HG03521 (cell line): ENCODE measurements around the gene DGLUCY.
"Not testable (repeated sequence)": the region's sequence is repeated elsewhere in the genome, so short reads cannot be mapped to it uniquely, and the experiment has no call there.

Source experiments
- ATAC-seq: cut with Tn5 transposase; IDR thresholded peaks from one replicate; pipeline ENCODE4 v1.9.1; 2021; ENCODE audit warnings: mild to moderate bottlenecking, moderate library complexity; ENCODE audit not compliant: unreplicated experiment

The DGLUCY gene

GRCh38 chr14:91255026-91255695 lies 141.3 kb downstream of the DGLUCY start:
- ATAC-seq, result no peak

GRCh38 chr14:91256661-91257060 lies 142.8 kb downstream of the DGLUCY start:
- no peak for ATAC-seq

DNA sequence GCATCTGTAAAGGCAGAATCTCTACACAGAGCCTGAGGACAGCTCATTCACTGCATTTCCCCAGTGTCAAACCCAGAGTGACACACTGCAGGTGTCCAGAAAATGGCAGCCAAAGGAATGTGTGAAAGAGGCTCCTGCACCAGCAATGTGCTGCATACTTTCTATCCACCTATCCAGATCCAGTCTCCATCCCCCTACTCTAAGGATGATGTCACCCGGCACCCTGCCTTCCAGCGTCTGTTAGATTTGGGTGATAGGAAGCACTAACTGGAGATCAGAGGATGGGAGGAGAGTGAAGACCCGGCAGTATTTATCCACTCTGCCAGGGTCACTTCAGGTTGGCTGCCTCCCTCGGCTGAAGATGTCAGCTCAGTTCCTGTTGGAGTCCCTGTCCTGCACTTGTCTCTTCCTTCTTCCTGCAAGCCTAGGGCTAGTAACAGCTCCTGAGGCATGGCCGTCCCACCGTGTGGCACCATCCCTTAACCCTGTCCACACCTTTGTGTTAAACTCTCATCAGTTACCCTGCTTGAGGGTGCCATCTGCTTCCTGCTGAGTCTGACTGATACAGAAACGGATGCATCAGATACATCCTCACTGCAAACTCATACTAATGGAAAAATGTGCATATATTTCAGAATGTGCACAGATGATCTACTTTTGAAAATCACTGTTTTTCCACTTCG lies 143.6 kb downstream of the DGLUCY start:
- no peak for ATAC-seq

GRCh38 chr14:91258011-91258618 lies 144.2 kb downstream of the DGLUCY start:
- ATAC-seq, result no peak

- no peak for ATAC-seq
These were observed 145.0 kb downstream of the DGLUCY start for GRCh38 chr14:91258876-91259275.

- ATAC-seq, result no peak
These were observed 147.2 kb downstream of the DGLUCY start for GRCh38 chr14:91261115-91261514.

DNA sequence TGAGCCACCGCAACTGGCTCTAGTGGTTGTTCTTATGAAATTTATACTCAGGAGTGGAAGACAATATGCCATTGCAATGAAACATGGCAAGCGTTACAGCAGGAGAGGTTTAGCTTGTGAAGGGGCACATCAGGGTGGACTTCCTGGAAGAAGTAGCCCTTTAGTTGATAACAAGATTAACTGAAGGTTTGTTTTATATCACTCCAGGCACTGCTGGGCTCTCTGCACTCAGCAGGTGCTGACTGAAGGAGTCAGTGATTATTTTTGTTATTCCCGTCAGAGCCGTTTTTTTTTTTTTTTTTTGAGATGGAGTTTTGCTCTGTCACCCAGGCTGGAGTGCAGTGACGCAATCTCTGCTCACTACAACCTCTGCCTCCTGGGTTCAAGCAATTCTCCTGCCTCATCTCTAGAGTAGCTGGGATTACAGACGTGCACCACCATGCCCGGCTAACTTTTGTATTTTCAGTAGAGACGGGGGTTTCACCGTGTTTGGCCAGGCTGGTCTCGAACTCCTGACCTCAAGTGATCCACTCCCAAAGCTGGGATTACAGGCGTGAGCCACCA lies 148.2 kb downstream of the DGLUCY start:
- ATAC-seq, result no peak

- no peak for ATAC-seq
These were observed 149.5 kb downstream of the DGLUCY start for GRCh38 chr14:91263329-91263728.

DNA sequence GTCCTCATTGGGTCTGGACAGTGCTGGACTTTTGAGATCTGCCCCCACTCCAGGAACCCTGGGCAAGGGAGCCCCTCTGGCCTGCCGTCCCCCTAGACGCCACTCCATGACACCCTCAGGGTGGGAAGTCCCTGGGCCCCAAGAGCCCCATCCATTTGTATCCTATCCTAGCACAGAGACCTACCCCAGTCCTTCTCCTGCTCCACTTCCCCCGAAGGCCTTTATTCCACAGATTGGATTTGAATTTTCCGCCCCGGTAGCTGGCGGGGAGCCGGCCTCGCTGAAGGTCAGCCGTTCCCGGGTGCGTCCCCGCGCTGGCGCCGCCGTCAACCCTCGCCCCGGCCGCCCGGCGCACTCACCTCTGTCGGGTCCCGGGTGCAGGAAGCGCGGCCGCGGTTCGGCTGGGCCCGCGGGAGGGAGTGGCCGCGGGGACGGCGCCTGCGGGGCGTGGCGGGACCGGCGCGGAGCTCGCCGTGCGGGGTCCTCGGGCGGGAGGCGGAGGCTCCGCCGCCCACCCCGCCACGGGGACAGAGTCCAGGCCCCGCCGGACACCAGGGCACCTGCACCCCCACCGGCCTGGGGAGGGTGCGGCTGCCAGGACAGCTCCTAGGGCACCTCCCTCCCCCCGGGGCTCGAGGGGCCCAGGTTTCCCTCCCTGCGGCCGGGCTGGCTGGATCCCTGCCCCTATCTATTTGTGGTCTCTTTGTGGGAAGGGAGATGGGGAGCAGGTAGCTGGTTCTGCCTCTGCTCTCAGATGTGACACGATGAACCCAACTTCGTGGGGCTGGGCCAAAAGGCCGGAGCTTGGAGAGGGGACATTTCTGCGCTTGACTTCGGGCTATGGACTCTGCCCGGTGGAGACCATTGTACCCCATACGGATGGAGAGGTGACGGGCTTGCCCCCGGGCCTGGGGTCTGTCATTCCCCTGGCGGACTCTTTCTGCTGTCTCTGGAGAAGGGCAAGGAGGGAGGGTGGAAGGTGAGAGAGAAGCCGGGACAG lies 150.6 kb downstream of the DGLUCY start:
- ATAC-seq, result no peak

GRCh38 chr14:91265404-91265803 lies 151.5 kb downstream of the DGLUCY start:
- no peak for ATAC-seq

DNA sequence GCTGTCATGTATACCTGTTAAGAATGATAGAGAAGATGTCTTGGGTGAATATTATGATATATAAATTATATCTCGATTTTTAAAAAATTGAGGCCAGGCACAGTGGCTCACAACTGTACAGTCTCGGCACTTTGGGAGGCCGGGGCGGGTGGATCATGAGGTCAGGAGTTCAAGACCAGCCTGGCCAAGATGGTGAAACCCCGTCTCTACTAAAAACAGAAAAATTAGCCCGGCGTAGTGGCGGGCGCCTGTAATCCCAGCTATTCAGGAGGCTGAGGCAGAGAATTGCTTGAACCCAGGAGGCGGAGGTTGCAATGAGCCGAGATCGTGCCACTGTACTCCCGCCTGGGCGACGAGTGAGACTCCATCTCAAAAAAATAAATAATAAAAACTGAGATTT lies 152.4 kb downstream of the DGLUCY start:
- ATAC-seq, result not testable (repeated sequence)

DNA sequence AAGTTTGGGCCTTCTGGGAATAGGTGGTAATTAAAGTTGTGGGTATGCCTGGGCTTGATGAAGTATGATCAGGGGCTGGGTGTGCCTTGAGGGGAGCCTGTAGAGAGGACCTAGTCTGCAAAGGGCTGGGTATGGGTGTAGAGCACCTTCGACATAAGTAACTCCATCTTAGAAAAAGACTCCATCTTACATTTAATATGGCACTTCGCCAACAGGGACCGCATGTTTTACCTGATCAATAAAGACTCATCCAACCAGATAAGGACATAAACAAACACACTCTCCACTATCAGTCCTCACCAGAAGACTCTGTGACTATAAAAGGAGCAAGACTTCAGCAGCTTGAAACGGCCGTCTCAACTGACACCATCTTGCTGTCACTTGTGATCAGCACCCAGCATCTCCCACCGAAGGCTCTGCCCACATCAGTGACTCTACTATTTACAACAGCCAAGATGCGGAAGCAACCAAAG lies 154.1 kb downstream of the DGLUCY start:
- no peak for ATAC-seq

DNA sequence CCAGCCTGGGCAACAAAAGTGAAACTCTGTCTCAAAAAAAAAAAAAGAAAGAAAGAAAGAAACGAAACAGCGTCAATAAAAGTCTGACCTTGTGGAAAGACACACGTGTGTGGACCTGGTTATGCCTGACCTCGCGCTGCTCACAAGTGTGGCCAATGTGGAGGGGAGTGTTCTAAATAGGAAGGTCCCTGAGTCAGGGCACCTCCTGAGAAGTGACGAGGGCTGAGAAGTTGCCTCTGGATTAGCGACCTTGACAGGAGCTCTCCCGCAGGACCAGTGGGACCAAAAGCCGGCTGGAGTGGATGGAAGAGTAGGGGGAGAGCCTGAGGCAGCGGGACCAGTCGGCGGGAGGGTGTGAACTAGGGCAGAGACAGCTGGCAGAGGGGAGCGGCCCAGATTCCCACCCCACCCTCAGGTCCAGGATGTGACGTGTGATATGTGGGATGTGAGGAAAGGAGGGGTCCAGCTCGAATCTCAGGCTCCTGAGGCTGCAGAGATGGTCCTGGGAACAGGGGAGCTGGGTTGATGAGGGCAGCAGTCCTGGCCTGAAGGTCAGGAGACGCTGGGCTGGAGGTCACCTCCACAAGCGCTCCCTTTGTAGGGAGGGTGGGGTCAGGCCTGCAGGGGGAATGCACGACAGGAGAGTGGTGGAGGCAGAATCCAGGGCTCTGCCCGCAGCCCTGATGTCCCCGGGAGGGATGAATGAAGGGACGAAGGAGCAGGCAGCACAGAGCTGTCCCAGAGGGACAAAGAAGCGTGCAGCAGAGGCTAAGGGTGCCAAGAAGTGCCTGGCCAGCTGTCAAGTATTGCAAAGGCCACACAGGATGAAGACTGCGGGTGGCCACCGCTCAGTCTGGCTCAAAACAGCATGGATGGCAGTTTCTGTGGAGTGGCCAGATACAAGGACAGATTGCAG lies 155.5 kb downstream of the DGLUCY start:
- ATAC-seq, result no peak

GRCh38 chr14:91270188-91270587 lies 156.3 kb downstream of the DGLUCY start:
- ATAC-seq, result no peak

GRCh38 chr14:91270619-91271018 lies 156.7 kb downstream of the DGLUCY start:
- ATAC-seq, result no peak

GRCh38 chr14:91271639-91272038 lies 157.8 kb downstream of the DGLUCY start:
- no peak for ATAC-seq

DNA sequence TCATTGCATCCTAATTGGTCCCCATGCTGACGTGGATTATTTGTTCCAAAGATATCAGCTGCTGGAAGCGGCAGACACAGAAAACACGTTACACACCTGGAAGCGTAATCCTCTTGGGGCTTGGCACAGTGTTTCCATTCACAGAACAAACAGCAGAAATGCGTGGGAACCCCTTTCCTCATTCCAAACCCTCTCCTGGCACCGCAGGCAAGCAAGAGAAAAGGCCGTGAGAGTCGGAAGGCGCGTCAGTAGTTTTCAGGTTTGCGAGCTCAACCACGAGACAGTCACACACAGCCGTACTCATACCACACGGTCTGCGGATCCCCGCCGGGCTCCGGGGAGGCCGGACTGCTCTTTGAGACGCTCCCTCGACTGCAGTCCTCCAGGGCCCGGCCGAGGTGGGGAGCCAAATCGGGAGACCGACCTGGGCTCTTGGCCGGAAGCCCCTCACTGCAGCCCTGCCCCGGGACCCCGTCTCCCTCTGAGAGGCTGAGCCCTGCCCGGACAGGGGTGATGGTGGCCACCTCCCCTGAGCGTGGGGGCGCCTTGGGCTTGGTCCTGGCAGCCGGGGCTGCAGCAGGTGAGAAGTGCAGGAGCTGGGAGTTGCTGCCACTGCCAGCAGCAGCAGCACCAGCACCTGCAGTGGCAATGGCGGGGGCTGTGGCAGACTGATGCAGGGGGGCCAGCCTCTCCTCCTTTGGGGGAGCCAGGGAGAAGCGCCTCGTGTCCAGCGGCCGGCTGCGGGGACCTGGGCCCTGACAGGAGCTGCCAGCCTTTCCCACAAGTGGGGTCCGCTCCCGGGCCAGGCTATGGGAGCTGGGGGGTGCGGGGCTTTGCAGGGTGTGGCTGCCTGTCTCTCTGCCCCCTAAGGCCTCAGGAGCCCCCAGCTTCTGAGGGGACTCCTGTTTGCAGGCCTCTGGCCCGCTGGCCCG lies 158.7 kb downstream of the DGLUCY start:
- no peak for ATAC-seq

DNA sequence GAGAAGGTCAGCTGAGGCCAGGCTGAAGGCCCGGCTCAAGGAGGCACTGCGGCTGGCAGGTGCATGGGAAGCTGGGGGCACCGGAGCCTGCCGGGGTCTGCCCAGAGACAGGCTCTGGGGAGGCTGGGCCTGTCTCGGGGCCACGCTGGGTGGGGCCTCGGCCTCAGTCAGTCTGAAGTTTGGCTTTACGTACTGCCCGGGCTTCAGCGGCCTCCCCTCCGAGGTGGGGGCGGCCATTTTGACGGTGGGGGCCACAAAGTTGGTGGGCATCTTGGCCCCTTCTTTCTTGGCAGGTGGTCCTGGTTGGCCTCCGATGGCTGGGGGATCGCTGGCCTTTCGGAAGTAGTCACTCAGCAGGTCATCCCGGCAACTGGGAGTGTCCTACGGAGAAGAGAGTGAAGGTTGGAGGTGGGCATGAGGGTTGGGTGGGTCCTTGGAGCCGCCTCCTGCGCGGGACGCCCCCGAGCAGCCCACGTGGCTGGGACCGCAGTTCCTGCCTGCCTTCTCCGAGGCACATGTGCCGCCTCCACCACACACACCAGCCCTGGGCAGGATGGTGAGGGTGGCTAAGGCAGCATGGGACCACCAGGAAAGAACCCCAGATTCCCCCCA lies 159.5 kb downstream of the DGLUCY start:
- ATAC-seq, result no peak
